Stimulated activated CD8-positive, alpha-beta memory T cell treated with anti-CD3 and anti-CD28 coated beads, Interleukin-4, amount 100 ng/mL, for 1 hour (primary cell): ENCODE measurements around the gene PGBD5.

Experiments
- DNase-seq, 2 donors: peaks; one replicate each; pipeline ENCODE4 v3.0.0-alpha.2; 2020; ENCODE audit warnings: low read depth in 2 of 2, low spot score in 1 of 2

PGBD5 gene

DNA sequence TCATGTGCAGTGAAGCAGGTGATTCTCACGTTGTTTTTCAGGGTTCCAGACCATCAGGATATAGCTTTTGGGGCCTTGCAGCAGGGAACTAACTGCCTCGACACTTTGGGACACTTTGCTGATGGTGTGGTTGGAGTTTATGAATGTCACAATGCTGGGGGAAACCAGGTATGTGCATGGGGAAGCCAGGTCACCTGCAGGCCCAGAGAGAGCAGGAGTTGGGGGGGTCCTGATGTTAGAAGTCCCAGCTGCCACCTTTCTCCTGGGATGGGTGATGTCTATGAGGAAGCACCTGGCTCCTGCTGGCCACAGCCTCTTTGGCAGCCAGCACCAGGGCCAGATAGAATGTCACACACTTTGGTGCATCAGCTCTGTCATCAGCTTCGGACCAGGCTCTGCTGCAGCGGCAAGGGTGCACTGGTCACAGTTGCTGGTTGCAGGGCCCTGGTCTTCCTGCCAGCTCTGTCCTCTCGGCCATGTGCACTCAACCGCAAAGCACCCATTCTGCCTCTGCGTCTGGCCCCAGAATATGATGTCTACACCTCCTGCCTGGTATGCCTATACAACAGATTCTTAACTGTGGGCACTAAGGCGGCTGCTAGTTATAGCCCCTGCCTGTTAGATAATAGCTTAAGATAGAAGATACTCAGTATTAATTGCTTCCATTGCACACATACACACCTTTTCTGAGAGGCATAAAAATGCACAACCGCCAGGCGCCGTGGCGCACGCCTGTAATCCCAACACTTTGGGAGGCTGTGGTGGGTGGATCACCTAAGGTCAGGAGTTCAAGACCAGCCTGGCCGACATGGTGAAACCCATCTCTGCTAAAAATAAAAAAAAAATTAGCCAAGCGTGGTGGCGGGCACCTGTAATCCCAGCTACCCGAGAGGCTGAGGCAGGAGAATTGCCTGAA, 160.7 kb downstream of the PGBD5 start:
- no peak for DNase-seq
